PFSK-1 (cell line): ENCODE measurements around the gene AMPD2.

Source experiments
- POLR2AphosphoS5 ChIP-seq: IDR thresholded peaks from 2 replicates; pipeline ENCODE4 v1.6.1; 2012; ENCODE audit warnings: low read depth, mild to moderate bottlenecking, control low read depth, low read length, moderate library complexity
- TAF1 ChIP-seq: IDR thresholded peaks from 2 replicates; pipeline ENCODE4 v1.6.1; 2012; ENCODE audit warnings: low read length, control low read depth, borderline replicate concordance; ENCODE audit not compliant: insufficient read depth

DNA sequence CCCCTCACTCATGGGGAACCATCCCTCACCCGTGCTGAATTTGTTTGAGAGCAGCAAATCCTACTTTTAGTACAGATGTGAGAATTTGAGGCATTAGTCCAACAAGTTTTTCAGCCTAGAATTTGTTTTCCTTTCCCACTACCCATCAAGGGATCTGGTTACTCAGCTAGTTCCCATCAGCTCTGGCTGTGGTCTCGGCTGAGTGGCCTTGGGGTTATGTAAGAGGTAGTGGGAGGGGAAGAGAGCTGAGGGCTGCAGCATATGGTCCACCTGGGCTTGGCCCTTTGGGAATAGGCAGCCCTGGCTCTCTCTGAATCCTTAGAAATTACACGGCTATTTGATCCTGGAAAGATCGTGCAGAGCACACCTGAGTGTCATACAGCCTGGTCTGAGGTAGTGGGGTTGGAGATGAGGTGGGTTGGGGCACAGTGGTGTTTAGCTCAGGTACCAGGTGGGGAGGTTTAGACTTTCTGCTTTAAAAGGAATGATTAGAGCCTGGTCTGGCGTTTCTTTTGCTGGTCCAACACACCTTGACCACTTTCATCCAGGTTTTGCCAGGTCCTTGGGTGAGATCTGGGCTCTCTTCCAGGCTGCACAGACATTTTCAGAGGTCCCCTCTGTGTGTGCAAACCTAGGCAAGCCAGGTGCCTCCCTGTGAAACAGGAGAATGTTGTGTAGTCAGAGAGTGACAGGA is 40.5 kb downstream of the AMPD2 start:
- TF ChIP-seq POLR2AphosphoS5 (no peak), TAF1 (no peak)
